ENCODE data around the gene VEGFA.

The VEGFA gene

GRCh38 chr6:43803783-43804549 is 34.0 kb downstream of the VEGFA start:
- Histone ChIP-seq H3K4me3 (IDR thresholded peaks at IDR 0.05; ENCODE audit: insufficient read depth, low read depth, low read length) (no peak overlapping the region), H3K27me3 (ENCODE audit: insufficient read depth, low read depth) (no peaks in the 10 kb centered on the region), H3K4me2 (no peak overlapping the region), H3K4me1 (ENCODE audit: low read depth, poor library complexity, severe bottlenecking) (no peaks in the 10 kb centered on the region), H3K36me3 (ENCODE audit: insufficient read depth) (no peaks in the 10 kb centered on the region), H2AFZ (ENCODE audit: low read depth) (no peak overlapping the region), H3K9ac (no peak overlapping the region), H4K20me1 (ENCODE audit: insufficient read depth) (no peaks in the 10 kb centered on the region), H3K27ac (no peak overlapping the region), H3K79me2 (ENCODE audit: insufficient read depth, low read depth) (no peaks in the 10 kb centered on the region)
- TF ChIP-seq CTCF (conservative IDR thresholded peaks at IDR 0.05; ENCODE audit: low read depth, low read length) = no peak

DNA sequence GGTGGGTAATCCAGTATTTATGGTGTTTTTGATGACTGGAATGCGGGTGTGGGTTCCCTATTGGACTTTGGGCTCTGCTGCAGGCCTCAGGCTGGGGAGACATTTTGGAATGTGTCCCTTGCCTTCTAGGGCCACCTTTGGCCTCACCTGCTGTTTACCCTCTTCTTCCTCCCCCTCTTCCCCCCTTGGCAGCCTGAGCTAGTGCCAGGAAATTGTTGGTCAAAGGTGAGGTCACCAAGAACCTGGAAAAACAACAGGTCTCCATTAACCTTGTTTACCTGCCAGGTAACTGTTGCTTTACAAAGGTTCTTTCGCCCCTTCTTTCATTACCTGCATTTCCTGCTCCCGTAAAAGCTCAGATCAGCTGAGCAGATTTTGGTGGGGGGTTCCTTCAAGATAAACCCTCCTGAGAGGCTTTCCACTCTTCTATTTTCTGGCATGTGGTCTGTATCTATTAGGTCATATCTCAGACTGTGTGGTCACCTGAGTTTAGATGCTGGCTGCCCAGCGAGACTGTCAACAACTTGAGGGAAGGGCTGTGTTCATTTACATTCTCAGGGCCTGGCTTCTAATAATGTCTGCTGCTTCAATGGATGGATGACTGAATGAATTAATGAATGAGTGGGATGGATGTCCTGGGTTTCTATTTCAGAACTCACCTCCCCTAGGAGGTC is 34.7 kb downstream of the VEGFA start:
- Histone ChIP-seq H2AFZ (ENCODE audit: low read depth) (no peak overlapping the region), H4K20me1 (ENCODE audit: insufficient read depth) (no peaks in the 10 kb centered on the region), H3K4me2 (no peak overlapping the region), H3K36me3 (ENCODE audit: insufficient read depth) (no peaks in the 10 kb centered on the region), H3K4me3 (IDR thresholded peaks at IDR 0.05; ENCODE audit: insufficient read depth, low read depth, low read length) (no peak overlapping the region), H3K4me1 (ENCODE audit: low read depth, poor library complexity, severe bottlenecking) (no peaks in the 10 kb centered on the region), H3K27ac (no peak overlapping the region), H3K79me2 (ENCODE audit: insufficient read depth, low read depth) (no peaks in the 10 kb centered on the region), H3K9ac (no peak overlapping the region), H3K27me3 (ENCODE audit: insufficient read depth, low read depth) (no peaks in the 10 kb centered on the region)
- no peak for TF ChIP-seq CTCF (conservative IDR thresholded peaks at IDR 0.05; ENCODE audit: low read depth, low read length)

DNA sequence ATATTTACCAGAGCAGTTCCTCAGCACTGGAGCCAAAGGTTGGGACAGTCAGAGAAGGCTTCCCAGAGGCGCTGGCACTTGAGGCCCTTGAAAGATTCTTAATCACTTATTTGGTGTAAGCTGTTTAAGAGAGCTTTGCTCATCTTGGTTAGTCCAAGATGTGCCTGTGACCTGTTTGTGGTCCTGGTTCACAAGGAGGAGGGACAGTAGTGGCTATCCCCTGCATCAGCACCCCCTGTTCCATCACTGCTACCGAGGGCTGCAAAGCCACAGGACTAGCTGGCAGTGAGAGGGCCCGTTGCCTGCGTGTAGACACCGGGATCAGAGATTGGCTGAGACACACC is 35.7 kb downstream of the VEGFA start:
- Histone ChIP-seq H3K4me3 (IDR thresholded peaks at IDR 0.05; ENCODE audit: insufficient read depth, low read depth, low read length) (no peak overlapping the region), H3K27me3 (ENCODE audit: insufficient read depth, low read depth) (no peaks in the 10 kb centered on the region), H3K4me2 (no peak overlapping the region), H3K36me3 (ENCODE audit: insufficient read depth) (no peaks in the 10 kb centered on the region), H3K27ac (no peak overlapping the region), H3K4me1 (ENCODE audit: low read depth, poor library complexity, severe bottlenecking) (no peaks in the 10 kb centered on the region), H4K20me1 (ENCODE audit: insufficient read depth) (no peaks in the 10 kb centered on the region), H3K9ac (no peak overlapping the region), H3K79me2 (ENCODE audit: insufficient read depth, low read depth) (no peaks in the 10 kb centered on the region), H2AFZ (ENCODE audit: low read depth) (no peak overlapping the region)
- no peak for TF ChIP-seq CTCF (conservative IDR thresholded peaks at IDR 0.05; ENCODE audit: low read depth, low read length)

DNA sequence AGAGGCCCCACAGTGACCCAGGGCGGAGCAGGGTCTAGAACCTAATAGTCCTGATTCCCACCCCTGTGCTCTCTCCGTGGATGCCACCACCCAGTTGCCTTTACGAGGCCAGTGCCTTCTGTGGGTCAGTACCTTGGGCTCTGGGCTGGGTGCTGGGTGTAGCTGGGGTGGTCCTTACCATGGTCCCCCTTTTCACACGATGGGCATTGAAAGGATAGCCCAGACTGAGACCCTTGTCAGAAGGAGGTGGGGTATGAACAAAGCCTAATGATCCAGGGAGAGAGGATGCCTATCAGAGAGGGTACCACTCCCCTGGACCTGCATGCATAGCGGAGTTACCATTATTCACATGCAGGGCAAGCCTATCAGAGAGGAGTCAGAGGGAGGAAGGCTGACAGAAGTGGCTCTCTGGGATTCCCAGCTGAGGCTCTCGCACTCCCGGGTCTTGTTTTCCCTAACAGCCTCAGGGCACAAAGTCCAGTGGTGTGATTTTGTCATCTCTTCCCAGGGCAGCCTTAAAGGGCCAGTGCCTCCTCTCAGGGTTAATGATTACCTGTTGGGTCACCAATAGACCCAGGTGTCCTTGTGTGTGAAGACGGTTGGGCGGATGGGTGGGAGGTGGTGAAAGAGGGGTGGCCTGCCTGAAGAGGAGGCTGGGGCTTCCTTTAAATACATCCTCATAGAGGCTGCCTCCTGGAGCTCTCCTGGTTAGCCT is 36.2 kb downstream of the VEGFA start:
- Histone ChIP-seq H3K27me3 (ENCODE audit: insufficient read depth, low read depth) (no peaks in the 10 kb centered on the region), H3K9ac (no peak overlapping the region), H3K36me3 (ENCODE audit: insufficient read depth) (no peaks in the 10 kb centered on the region), H2AFZ (ENCODE audit: low read depth) (no peak overlapping the region), H3K27ac (no peak overlapping the region), H3K4me1 (ENCODE audit: low read depth, poor library complexity, severe bottlenecking) (no peaks in the 10 kb centered on the region), H3K79me2 (ENCODE audit: insufficient read depth, low read depth) (no peaks in the 10 kb centered on the region), H3K4me2 (no peak overlapping the region), H3K4me3 (IDR thresholded peaks at IDR 0.05; ENCODE audit: insufficient read depth, low read depth, low read length) (no peak overlapping the region), H4K20me1 (ENCODE audit: insufficient read depth) (no peaks in the 10 kb centered on the region)
- no peak for TF ChIP-seq CTCF (conservative IDR thresholded peaks at IDR 0.05; ENCODE audit: low read depth, low read length)
